Gastrocnemius medialis (tissue), 4 donors: ENCODE results near the gene SMAD6.

Experiments
- POLR2A ChIP-seq, 2 donors: fragments of 450-650 bp; IDR thresholded peaks; one replicate each; pipeline ENCODE4 v1.6.1; 2017; ENCODE audit warnings: antibody characterized with exemption in 2 of 2, mild to moderate bottlenecking in 2 of 2, moderate library complexity in 2 of 2
- TF ChIP-seq, protein P1 (sequence below), 5 experiments: fragments of 450-650 bp in 3 of 5; fragments of 200-600 bp in 2 of 5; sonication (generic) in 2 of 5; IDR thresholded peaks in 4 of 5; conservative IDR thresholded peaks in 1 of 5; 1 replicate in 4 of 5; 2 replicates in 1 of 5; pipeline ENCODE4 v1.5.1; 2016 to 2019; ENCODE audit warnings: antibody characterized with exemption in 5 of 5, mild to moderate bottlenecking in 3 of 5, moderate library complexity in 3 of 5

DNA sequence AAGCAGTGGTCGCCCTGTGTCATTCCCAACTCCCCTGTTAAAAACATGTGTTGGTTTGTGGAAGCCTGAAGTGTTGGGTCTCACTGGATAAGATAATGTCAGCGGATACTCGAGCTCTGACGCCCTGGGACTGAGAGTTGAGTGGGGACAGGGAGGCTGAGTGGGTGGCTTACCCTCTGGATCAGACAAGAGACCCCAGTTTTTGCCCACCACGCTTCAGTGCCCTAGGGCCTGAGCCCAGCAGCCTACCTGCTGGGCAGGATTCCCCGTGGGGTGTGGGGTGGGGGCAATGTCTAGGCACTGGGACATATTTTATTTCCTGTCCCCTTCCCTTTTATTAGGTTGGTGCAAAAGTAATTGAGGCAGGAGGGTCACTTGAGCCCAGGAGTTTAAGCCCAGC is 75.0 kb downstream of the SMAD6 start:
- TF ChIP-seq POLR2A (IDR thresholded peaks at IDR 0.05): no peak
- TF ChIP-seq, protein P1, sequence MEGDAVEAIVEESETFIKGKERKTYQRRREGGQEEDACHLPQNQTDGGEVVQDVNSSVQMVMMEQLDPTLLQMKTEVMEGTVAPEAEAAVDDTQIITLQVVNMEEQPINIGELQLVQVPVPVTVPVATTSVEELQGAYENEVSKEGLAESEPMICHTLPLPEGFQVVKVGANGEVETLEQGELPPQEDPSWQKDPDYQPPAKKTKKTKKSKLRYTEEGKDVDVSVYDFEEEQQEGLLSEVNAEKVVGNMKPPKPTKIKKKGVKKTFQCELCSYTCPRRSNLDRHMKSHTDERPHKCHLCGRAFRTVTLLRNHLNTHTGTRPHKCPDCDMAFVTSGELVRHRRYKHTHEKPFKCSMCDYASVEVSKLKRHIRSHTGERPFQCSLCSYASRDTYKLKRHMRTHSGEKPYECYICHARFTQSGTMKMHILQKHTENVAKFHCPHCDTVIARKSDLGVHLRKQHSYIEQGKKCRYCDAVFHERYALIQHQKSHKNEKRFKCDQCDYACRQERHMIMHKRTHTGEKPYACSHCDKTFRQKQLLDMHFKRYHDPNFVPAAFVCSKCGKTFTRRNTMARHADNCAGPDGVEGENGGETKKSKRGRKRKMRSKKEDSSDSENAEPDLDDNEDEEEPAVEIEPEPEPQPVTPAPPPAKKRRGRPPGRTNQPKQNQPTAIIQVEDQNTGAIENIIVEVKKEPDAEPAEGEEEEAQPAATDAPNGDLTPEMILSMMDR (IDR thresholded peaks at IDR 0.05 in 4 of 5, conservative IDR thresholded peaks at IDR 0.05 in 1 of 5): no peak
